Nephron (organoid): Measurements from ENCODE around the gene CACNA2D4.
A peak's percentile ranks its signal among the peaks of the same experiment; 100 is the strongest.

Experiments
- H3K27ac Mint-ChIP-seq, 3 experiments: 2 replicates each; pipeline ENCODE4 v1.8.0; 2020; ENCODE audit warnings: mixed read lengths in 3 of 3, mild to moderate bottlenecking in 2 of 3, moderate library complexity in 1 of 3
- H3K27me3 Mint-ChIP-seq: 2 replicates; pipeline ENCODE4 v1.8.0; 2021; ENCODE audit warnings: low read depth, mild to moderate bottlenecking, moderate library complexity, mixed read lengths
- H3K36me3 Mint-ChIP-seq: 2 replicates; pipeline ENCODE4 v1.8.0; 2020; ENCODE audit warnings: low read depth, mixed read lengths
- H3K4me1 Mint-ChIP-seq: 2 replicates; pipeline ENCODE4 v1.8.0; 2020; ENCODE audit warnings: mixed read lengths
- H3K4me3 Mint-ChIP-seq, 3 experiments: 2 replicates each; pipeline ENCODE4 v1.8.0; 2020; ENCODE audit warnings: mild to moderate bottlenecking in 3 of 3, mixed read lengths in 3 of 3, moderate library complexity in 2 of 3
- H3K9me3 Mint-ChIP-seq: 2 replicates; pipeline ENCODE4 v1.8.0; 2020; ENCODE audit warnings: mixed read lengths
- CTCF ChIP-seq, 3 experiments: fragments of 200-600 bp; sonication (generic); IDR thresholded peaks; one replicate each; pipeline ENCODE4 v1.5.0; 2021; ENCODE audit warnings: antibody characterized with exemption in 3 of 3; ENCODE audit not compliant: unreplicated experiment in 3 of 3

Gene CACNA2D4

GRCh38 chr12:1922985-1923384 lies 4.5 kb upstream of the CACNA2D4 start:
- Mint-ChIP-seq H3K4me1 (peaks cover 34% of the 10 kb centered on the region), H3K9me3 (no peaks in the 10 kb centered on the region), H3K36me3 (no peaks in the 10 kb centered on the region), H3K27ac (no peak overlapping the region), H3K4me3 (no peak overlapping the region), H3K27me3 (peaks cover 17% of the 10 kb centered on the region)
- TF ChIP-seq CTCF (IDR thresholded peaks at IDR 0.05; ENCODE audit: unreplicated experiment in 3 of 3) = no peak

GRCh38 chr12:1922075-1922709 lies 3.7 kb upstream of the CACNA2D4 start:
- Mint-ChIP-seq H3K9me3 (no peaks in the 10 kb centered on the region), H3K36me3 (no peaks in the 10 kb centered on the region), H3K27ac (no peak overlapping the region), H3K27me3 (peaks cover 17% of the 10 kb centered on the region), H3K4me3 (no peak overlapping the region), H3K4me1 (peaks cover 40% of the 10 kb centered on the region)
- no peak for TF ChIP-seq CTCF (IDR thresholded peaks at IDR 0.05; ENCODE audit: unreplicated experiment in 3 of 3)

GRCh38 chr12:1920971-1921370 lies 2.5 kb upstream of the CACNA2D4 start:
- Mint-ChIP-seq H3K4me1 (peaks cover 41% of the 10 kb centered on the region), H3K27me3 (peaks cover 20% of the 10 kb centered on the region), H3K36me3 (no peaks in the 10 kb centered on the region), H3K9me3 (no peaks in the 10 kb centered on the region), H3K4me3 (no peak overlapping the region), H3K27ac (no peak overlapping the region)
- no peak for TF ChIP-seq CTCF (IDR thresholded peaks at IDR 0.05; ENCODE audit: unreplicated experiment in 3 of 3)

GRCh38 chr12:1920436-1920835 lies 2.0 kb upstream of the CACNA2D4 start:
- no peaks in the 10 kb centered on the region for H3K36me3 Mint-ChIP-seq
- no peak overlapping the region for H3K4me3 Mint-ChIP-seq
- H3K27ac Mint-ChIP-seq = no peak overlapping the region
- H3K4me1 Mint-ChIP-seq = peaks cover 44% of the 10 kb centered on the region
- no peaks in the 10 kb centered on the region for H3K9me3 Mint-ChIP-seq
- TF ChIP-seq CTCF (IDR thresholded peaks at IDR 0.05; ENCODE audit: unreplicated experiment in 3 of 3) = no peak
- peaks cover 18% of the 10 kb centered on the region for H3K27me3 Mint-ChIP-seq

- Mint-ChIP-seq H3K4me3 (no peak overlapping the region), H3K27ac (no peak overlapping the region), H3K4me1 (peaks cover 44% of the 10 kb centered on the region), H3K36me3 (no peaks in the 10 kb centered on the region), H3K27me3 (peaks cover 16% of the 10 kb centered on the region), H3K9me3 (no peaks in the 10 kb centered on the region)
- no peak for TF ChIP-seq CTCF (IDR thresholded peaks at IDR 0.05; ENCODE audit: unreplicated experiment in 3 of 3)
Measured at GRCh38 chr12:1919763-1920162, 1.3 kb upstream of the CACNA2D4 start.

- Mint-ChIP-seq H3K9me3 (no peaks in the 10 kb centered on the region), H3K4me3 (peak overlapping the region in 1 of 3 experiments; percentile 16), H3K27ac (peak overlapping the region in 1 of 3 experiments; percentile 5), H3K27me3 (peaks cover 14% of the 10 kb centered on the region), H3K36me3 (no peaks in the 10 kb centered on the region), H3K4me1 (peaks cover 41% of the 10 kb centered on the region)
- no peak for TF ChIP-seq CTCF (IDR thresholded peaks at IDR 0.05; ENCODE audit: unreplicated experiment in 3 of 3)
Measured at GRCh38 chr12:1919284-1919683, 832 bp upstream of the CACNA2D4 start.
